ENCODE measurements around the gene UBE2S.

- TF ChIP-seq CTCF (IDR thresholded peaks at IDR 0.05; ENCODE audit: insufficient read depth, low read length, poor library complexity, severe bottlenecking) = no peak
- no peak for TF ChIP-seq EZH2phosphoT487 (conservative IDR thresholded peaks at IDR 0.05; ENCODE audit: low read length)
These were observed 18.5 kb upstream of the UBE2S start for GRCh38 chr19:55426042-55426441.
